Psoas muscle (tissue), 8 donors: Measurements from ENCODE around the gene NFU1. TPM values are rescaled to one million over a fixed set of nuclear protein-coding genes. Genes with fewer than 3 reads are reported as not detected.

Experiments used
- ATAC-seq, 4 donors: fragments of 200-7000 bp; cut with Tn5 transposase; one replicate each; pipeline ENCODE4 v1.9.1; 2020; ENCODE audit warnings: moderate library complexity in 3 of 4, mild to moderate bottlenecking in 2 of 4
- DNase-seq, 2 donors: peaks; one replicate each; pipeline ENCODE4 v3.0.0-alpha.2; 2020
- H3K27ac ChIP-seq: fragments of 200-600 bp; one replicate; pipeline ENCODE4 v1.8.0; 2022
- H3K27me3 ChIP-seq, 3 donors: fragments of 200-600 bp in 1 of 3; one replicate each; pipeline versions ENCODE4 v1.6.1 to v1.8.0; 2013 to 2022; ENCODE audit warnings: low read length in 2 of 3, mild to moderate bottlenecking in 2 of 3, moderate library complexity in 1 of 3; ENCODE audit not compliant: insufficient read depth in 3 of 3
- H3K36me3 ChIP-seq, 2 donors: fragments of 200-600 bp in 1 of 2; one replicate each; pipeline versions ENCODE4 v1.6.1 to v1.8.0; 2013 to 2022; ENCODE audit warnings: low read depth in 1 of 2, mild to moderate bottlenecking in 1 of 2, moderate library complexity in 1 of 2; ENCODE audit not compliant: insufficient read depth in 1 of 2
- H3K4me1 ChIP-seq: fragments of 200-600 bp; one replicate; pipeline ENCODE4 v1.8.0; 2022
- H3K4me3 ChIP-seq: fragments of 200-600 bp; one replicate; pipeline ENCODE4 v1.8.0; 2022; ENCODE audit warnings: mild to moderate bottlenecking
- H3K9me3 ChIP-seq: fragments of 200-600 bp; one replicate; pipeline ENCODE4 v1.8.0; 2022
- CTCF ChIP-seq: fragments of 200-600 bp; IDR thresholded peaks from one replicate; pipeline ENCODE4 v1.8.0; 2022; ENCODE audit warnings: antibody characterized with exemption
- WGBS, 3 donors: extraction: QIAGEN DNeasy Blood & Tissue Kit; methylation state at CpG; one replicate each; pipeline versions ENCODE4 v1.1.6 to v1.1.7; 2013; 5-methylcytosine and 5-hydroxymethylcytosine counted together
- intact Hi-C, 2 donors: fragments of 100-400 bp; cut with DNase I; formaldehyde crosslinking; loops; one replicate each; pipeline versions ENCODE4 v1.11.0 to v1.14.2; 2022
- polyA plus RNA-seq, 3 donors: library from polyadenylated mRNA; stranded (reverse); fragments of 200-250 nt; gene quantifications; one replicate each; pipeline ENCODE4 v1.2.3, GENCODE V29; 2013
- total RNA-seq, 4 donors: library from RNA; stranded (reverse); fragmentation: NEBNext Ultra II Directional in 2 of 4; extraction: Animal tissue kit (Norgen Biotek cat#: 25700) in 2 of 4; gene quantifications; one replicate each; pipeline versions ENCODE4 v1.2.1 to v1.2.4, GENCODE V29; 2021 to 2023
- donor health status: healthy with polysubstance abuse.
- donor health status: DM: no; HTN: no; CAD: no; lungs with moderate emphysema.
- donor health status: Bipolar disorder and iron deficiency.
- donor health status: healthy.
- donor health status: DM: yes; HTN: yes; CAD: no.
- donor health status: DM: no; HTN: no; CAD: no.
- donor health status: DM: no; HTN: no; CAD: no.
- donor health status: DM: yes; HTN: yes; CAD: no.

NFU1 gene
- total and polyA plus RNA-seq, 7 donors: 36.5 to 112 (median 83.4) TPM

- DNase-seq: no peak
- 6 to 10% (median 8%) methylated on average over 6 of the region's 6 CpGs for WGBS, 3 donors
- TF ChIP-seq CTCF: no peak
- no peaks in the 10 kb centered on the region for H3K9me3 ChIP-seq
- H3K4me3 ChIP-seq: peak overlapping the region; percentile 91
- peaks cover 9% of the 10 kb centered on the region for H3K4me1 ChIP-seq
- intact Hi-C loops: no loop called here
- H3K36me3 ChIP-seq: no peaks in the 10 kb centered on the region
- peak overlapping the region; percentile 66 for H3K27ac ChIP-seq
- no peak for ATAC-seq
- H3K27me3 ChIP-seq: no peaks in the 10 kb centered on the region
These were observed 50.9 kb downstream of the NFU1 start for GRCh38 chr2:69386360-69386759.

GRCh38 chr2:69385443-69386151, 51.6 kb downstream of the NFU1 start:
- TF ChIP-seq CTCF: no peak
- no peak overlapping the region for H3K27ac ChIP-seq
- intact Hi-C loops: no loop called here
- no peaks in the 10 kb centered on the region for H3K36me3 ChIP-seq
- WGBS, 3 donors: 56 to 67% (median 63%) methylated on average over 8 of the region's 8 CpGs
- no peaks in the 10 kb centered on the region for H3K27me3 ChIP-seq
- H3K4me3 ChIP-seq: peak overlapping the region; percentile 91
- ATAC-seq (no peak), DNase-seq (no peak)
- H3K9me3 ChIP-seq: no peaks in the 10 kb centered on the region
- peaks cover 9% of the 10 kb centered on the region for H3K4me1 ChIP-seq

GRCh38 chr2:69384618-69385081, 52.6 kb downstream of the NFU1 start:
- WGBS, 3 donors: 93 to 95% (median 95%) methylated on average over 5 of the region's 5 CpGs
- intact Hi-C loops: no loop called here
- Histone ChIP-seq H3K4me3 (no peak overlapping the region), H3K36me3 (no peaks in the 10 kb centered on the region), H3K27me3 (no peaks in the 10 kb centered on the region), H3K4me1 (peaks cover 9% of the 10 kb centered on the region), H3K27ac (no peak overlapping the region), H3K9me3 (no peaks in the 10 kb centered on the region)
- no peak for TF ChIP-seq CTCF
- ATAC-seq (no peak), DNase-seq (no peak)

- Histone ChIP-seq H3K36me3 (no peaks in the 10 kb centered on the region), H3K4me3 (no peak overlapping the region), H3K27ac (no peak overlapping the region), H3K27me3 (no peaks in the 10 kb centered on the region), H3K9me3 (no peaks in the 10 kb centered on the region), H3K4me1 (peaks cover 9% of the 10 kb centered on the region)
- intact Hi-C loops: no loop called here
- no peak for TF ChIP-seq CTCF
- DNase-seq (no peak), ATAC-seq (no peak)
- WGBS, 3 donors: 93 to 97% (median 97%) methylated on average over 7 of the region's 7 CpGs
These were observed 53.9 kb downstream of the NFU1 start for GRCh38 chr2:69383176-69383812.
